Measurements from ENCODE around the gene FAM170B. TPM values are rescaled to one million over a fixed set of nuclear protein-coding genes. Genes with fewer than 3 reads are reported as not detected.

The FAM170B gene
- total and polyA plus RNA-seq, 7 donors, result not detected

DNA sequence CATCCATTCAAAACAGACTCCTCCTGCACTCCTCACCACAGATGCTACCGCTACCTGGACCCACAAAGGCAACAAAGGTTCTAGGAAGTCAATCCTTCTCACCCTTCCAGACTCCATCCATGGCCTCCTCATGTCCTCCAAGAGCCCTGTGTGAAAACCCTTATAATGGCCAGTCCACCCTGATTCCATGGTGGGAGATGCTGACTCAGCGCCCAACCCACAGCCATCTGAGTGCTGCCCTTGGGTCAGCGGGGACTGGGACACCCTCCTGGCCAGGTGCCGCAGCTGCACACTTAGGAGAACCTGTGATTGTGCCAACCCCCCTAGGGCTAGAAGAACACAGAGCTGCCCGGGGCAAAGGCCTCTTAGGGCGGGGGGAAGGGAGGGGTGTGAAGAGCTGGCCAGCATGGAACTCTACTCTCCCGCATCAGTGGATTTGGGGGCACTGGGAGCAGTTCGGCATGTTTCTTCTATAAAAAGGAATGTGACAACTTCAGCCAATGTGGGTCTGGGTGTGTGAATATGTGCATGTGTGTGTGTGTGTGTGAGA is 29.0 kb upstream of the FAM170B start:
- Histone ChIP-seq H3K36me3 (no peaks in the 10 kb centered on the region), H3K27ac (no peak overlapping the region), H3K4me3 (no peak overlapping the region), H3K9me3 (no peaks in the 10 kb centered on the region), H3K4me1 (no peaks in the 10 kb centered on the region), H3K27me3 (no peaks in the 10 kb centered on the region)
- no peak for DNase-seq
- TF ChIP-seq POLR2A (IDR thresholded peaks at IDR 0.05), result no peak
- TF ChIP-seq EP300 (IDR thresholded peaks at IDR 0.05), result no peak
- no peak for TF ChIP-seq CTCF (IDR thresholded peaks at IDR 0.05)
- TF ChIP-seq POLR2AphosphoS5 (IDR thresholded peaks at IDR 0.05), result no peak
- intact Hi-C loops (cut with DNase I), result loop anchor here (5.0 to 10.0 kb wide), 2 partner anchors 181 to 508 kb away; no protein-coding TSS in a partner anchor
- 76 to 87% methylated on average over 8 of the region's 8 CpGs for WGBS, 2 donors

GRCh38 chr10:49162063-49162462 is 28.2 kb upstream of the FAM170B start:
- intact Hi-C loops (cut with DNase I), result loop anchor here (5.0 to 10.0 kb wide), 2 partner anchors 180 to 507 kb away; no protein-coding TSS in a partner anchor
- no peak overlapping the region for H3K27ac ChIP-seq
- H3K36me3 ChIP-seq, result no peaks in the 10 kb centered on the region
- no peak overlapping the region for H3K4me3 ChIP-seq
- no peaks in the 10 kb centered on the region for H3K27me3 ChIP-seq
- 77 to 82% methylated on average over 5 of the region's 5 CpGs for WGBS, 2 donors
- no peak for DNase-seq
- H3K4me1 ChIP-seq, result no peaks in the 10 kb centered on the region
- no peaks in the 10 kb centered on the region for H3K9me3 ChIP-seq
- no peak for TF ChIP-seq EP300 (IDR thresholded peaks at IDR 0.05)
- no peak for TF ChIP-seq POLR2AphosphoS5 (IDR thresholded peaks at IDR 0.05)
- TF ChIP-seq POLR2A (IDR thresholded peaks at IDR 0.05), result no peak
- TF ChIP-seq CTCF (IDR thresholded peaks at IDR 0.05), result no peak

DNA sequence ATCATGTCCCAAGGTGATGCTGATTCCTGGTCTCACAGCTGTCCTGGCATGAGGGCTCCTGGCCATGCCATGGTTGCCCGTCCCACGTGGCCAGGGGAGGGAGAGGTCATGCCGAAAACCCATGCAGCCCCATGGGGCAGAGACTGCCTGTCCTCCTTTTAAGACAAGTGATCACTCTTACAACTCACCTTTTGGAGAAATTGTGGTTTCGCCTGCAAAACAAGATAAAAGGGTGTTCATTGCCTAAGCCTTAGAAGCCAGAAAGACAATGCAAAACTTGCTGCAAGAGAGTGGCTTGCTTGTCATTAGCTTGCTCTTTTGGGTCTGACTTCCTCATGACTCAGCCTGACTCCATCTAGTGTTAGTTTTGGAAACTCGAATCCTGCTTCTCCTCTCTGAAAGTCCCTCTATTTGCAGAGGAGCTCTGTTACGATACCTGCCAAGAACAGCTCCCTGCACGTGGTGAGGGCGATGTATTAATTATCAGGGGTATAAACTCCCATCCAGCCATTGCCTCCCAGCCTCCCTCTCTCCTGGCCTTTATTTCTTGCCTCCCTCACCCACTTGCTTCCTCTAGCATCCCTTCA is 27.7 kb upstream of the FAM170B start:
- Histone ChIP-seq H3K9me3 (no peaks in the 10 kb centered on the region), H3K36me3 (no peaks in the 10 kb centered on the region), H3K27ac (no peak overlapping the region), H3K27me3 (no peaks in the 10 kb centered on the region), H3K4me1 (no peaks in the 10 kb centered on the region), H3K4me3 (no peak overlapping the region)
- 44 to 56% methylated on average over 8 of the region's 8 CpGs for WGBS, 2 donors
- TF ChIP-seq POLR2AphosphoS5 (IDR thresholded peaks at IDR 0.05) (no peak), CTCF (IDR thresholded peaks at IDR 0.05) (no peak), POLR2A (IDR thresholded peaks at IDR 0.05) (no peak), EP300 (IDR thresholded peaks at IDR 0.05) (no peak)
- DNase-seq, result no peak
- intact Hi-C loops (cut with DNase I), result loop anchor here (5.0 to 10.0 kb wide), 2 partner anchors 179 to 507 kb away; no protein-coding TSS in a partner anchor

GRCh38 chr10:49160814-49161213 is 27.0 kb upstream of the FAM170B start:
- Histone ChIP-seq H3K27me3 (no peaks in the 10 kb centered on the region), H3K36me3 (no peaks in the 10 kb centered on the region), H3K4me1 (no peaks in the 10 kb centered on the region), H3K4me3 (no peak overlapping the region), H3K9me3 (no peaks in the 10 kb centered on the region), H3K27ac (no peak overlapping the region)
- TF ChIP-seq EP300 (IDR thresholded peaks at IDR 0.05) (no peak), POLR2AphosphoS5 (IDR thresholded peaks at IDR 0.05) (no peak), CTCF (IDR thresholded peaks at IDR 0.05) (no peak), POLR2A (IDR thresholded peaks at IDR 0.05) (no peak)
- WGBS, 2 donors, result 86 to 92% methylated on average over 5 of the region's 5 CpGs
- DNase-seq, result no peak
- intact Hi-C loops (cut with DNase I), result loop anchor here (5.0 to 10.0 kb wide), 2 partner anchors 179 to 506 kb away; no protein-coding TSS in a partner anchor

All from sigmoid colon (tissue), 7 donors.